ENCODE data around the gene SLC27A3.

DNA sequence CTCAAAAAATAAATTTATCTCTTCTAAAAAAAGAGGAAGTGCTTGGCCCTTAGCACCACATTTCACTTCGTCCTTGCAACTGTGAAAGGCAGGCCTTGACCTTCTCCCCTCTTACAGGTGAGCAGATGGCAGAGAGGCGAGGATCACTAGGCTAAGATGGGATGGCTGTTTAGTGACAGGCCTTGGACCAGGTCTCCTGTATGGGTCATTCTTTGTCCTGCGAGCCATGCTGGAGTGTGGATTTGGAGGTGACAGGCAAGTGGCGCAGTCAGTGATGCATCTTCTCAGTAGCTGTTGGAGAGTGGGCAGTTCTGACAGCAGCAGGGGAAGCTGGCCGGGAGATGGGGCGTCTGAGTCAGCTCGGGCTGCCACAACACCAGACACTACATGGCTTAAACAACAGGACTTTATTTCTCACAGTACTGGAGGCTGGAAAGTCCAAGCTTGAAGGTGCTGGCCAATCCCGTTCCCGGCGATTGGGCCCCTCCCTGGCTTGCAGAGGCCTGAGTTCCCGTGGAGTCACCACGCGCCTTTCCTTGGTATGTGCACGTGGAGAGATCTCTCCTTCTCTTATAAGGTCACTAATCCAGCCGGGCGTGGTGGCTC lies 16.5 kb downstream of the SLC27A3 start:
- TF ChIP-seq EP300 (IDR thresholded peaks at IDR 0.05): no peak
- TF ChIP-seq POLR2A (IDR thresholded peaks at IDR 0.05): no peak
- no peak for TF ChIP-seq POLR2AphosphoS5 (IDR thresholded peaks at IDR 0.05)

Measured in sigmoid colon (tissue), 4 donors.